GM12891 (cell line): Measurements from ENCODE around the gene SLC26A8.

Experiments used
- DNase-seq: peaks from one replicate; pipeline ENCODE4 v3.0.0; 2011; ENCODE audit warnings: low spot score; ENCODE audit not compliant: insufficient read length
- FAIRE-seq: peaks from 2 replicates; lab custom pipeline; 2011; peaks lifted over from hg19 to GRCh38; lab: Jason Lieb, UNC
- PAX5 ChIP-seq: IDR thresholded peaks from 2 replicates; pipeline ENCODE4 v1.6.1; 2011; ENCODE audit warnings: low read length, moderate library complexity, mild to moderate bottlenecking; ENCODE audit not compliant: insufficient read depth, severe bottlenecking
- POLR2A ChIP-seq: IDR thresholded peaks from 2 replicates; pipeline ENCODE4 v1.6.1; 2011; ENCODE audit warnings: low read depth, low read length, control low read depth
- POLR2AphosphoS5 ChIP-seq: IDR thresholded peaks from 2 replicates; pipeline ENCODE4 v1.6.1; 2011; ENCODE audit warnings: low read depth, low read length, control low read depth
- POU2F2 ChIP-seq: IDR thresholded peaks from 2 replicates; pipeline ENCODE4 v1.6.1; 2011; ENCODE audit warnings: low read depth, mild to moderate bottlenecking, control low read depth, low read length, moderate library complexity
- SPI1 ChIP-seq: IDR thresholded peaks from 2 replicates; pipeline ENCODE4 v1.6.1; 2011; ENCODE audit warnings: low read depth, low read length, control low read depth
- TAF1 ChIP-seq: IDR thresholded peaks from 2 replicates; pipeline ENCODE4 v1.6.1; 2011; ENCODE audit warnings: low read depth, low read length, control low read depth

SLC26A8 gene

GRCh38 chr6:36066817-36067216 lies 42.4 kb upstream of the SLC26A8 start:
- TF ChIP-seq POU2F2 = no peak
- TF ChIP-seq PAX5 = no peak
- no peak for TF ChIP-seq TAF1
- no peak for TF ChIP-seq POLR2AphosphoS5
- no peak for TF ChIP-seq SPI1
- TF ChIP-seq POLR2A = no peak
- DNase-seq (no peak), FAIRE-seq (no peak)

DNA sequence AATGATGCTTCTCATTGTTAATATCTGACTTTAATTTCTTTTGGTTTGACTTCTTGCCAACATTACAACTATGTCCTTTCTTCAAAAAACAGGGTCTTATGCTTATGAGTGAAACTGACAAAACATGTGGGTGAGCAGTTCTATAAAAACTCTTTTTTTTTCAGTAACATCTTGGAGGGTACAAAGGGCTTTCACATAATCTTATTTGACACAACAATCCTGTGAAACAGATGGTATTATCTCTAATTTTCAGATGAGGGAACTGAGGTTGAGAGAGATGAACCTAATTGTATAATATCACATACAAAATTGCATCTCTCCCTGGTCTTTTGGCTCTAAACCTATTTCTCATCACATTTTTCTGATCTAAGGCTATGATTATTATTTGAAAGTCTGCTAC lies 41.5 kb upstream of the SLC26A8 start:
- no peak for TF ChIP-seq POU2F2
- TF ChIP-seq PAX5 = no peak
- no peak for TF ChIP-seq TAF1
- no peak for TF ChIP-seq POLR2A
- TF ChIP-seq SPI1 = no peak
- no peak for TF ChIP-seq POLR2AphosphoS5
- FAIRE-seq (no peak), DNase-seq (no peak)

DNA sequence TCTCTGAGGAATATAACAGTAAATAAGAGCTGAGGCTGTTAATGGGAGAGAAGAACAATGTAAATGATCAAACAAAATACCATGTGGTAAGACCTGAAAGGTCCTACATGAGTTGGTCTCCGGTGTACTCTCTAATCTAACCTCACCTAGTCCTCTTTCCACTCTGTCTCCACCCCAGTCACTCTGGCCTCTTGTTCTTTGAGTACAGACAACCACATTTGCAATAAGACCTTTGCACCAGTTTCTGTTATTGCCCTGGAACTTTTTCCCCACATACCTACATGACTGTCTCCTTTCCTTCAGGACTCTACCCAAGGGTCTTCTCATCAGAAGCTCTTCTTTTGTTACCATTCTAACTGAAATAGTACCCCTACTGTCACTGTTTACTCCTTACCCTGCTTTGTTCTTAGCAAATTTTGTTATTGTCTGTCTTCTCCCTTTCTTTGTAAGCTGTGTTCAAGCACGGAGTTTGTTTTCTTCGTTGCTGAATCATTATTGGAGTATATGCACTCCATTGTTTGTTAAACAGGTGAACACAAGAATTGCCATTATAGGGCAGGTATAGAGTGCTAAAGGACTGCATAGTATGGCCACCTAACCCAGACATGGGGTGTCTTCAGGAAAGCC lies 40.4 kb upstream of the SLC26A8 start:
- DNase-seq = no peak
- no peak for FAIRE-seq

DNA sequence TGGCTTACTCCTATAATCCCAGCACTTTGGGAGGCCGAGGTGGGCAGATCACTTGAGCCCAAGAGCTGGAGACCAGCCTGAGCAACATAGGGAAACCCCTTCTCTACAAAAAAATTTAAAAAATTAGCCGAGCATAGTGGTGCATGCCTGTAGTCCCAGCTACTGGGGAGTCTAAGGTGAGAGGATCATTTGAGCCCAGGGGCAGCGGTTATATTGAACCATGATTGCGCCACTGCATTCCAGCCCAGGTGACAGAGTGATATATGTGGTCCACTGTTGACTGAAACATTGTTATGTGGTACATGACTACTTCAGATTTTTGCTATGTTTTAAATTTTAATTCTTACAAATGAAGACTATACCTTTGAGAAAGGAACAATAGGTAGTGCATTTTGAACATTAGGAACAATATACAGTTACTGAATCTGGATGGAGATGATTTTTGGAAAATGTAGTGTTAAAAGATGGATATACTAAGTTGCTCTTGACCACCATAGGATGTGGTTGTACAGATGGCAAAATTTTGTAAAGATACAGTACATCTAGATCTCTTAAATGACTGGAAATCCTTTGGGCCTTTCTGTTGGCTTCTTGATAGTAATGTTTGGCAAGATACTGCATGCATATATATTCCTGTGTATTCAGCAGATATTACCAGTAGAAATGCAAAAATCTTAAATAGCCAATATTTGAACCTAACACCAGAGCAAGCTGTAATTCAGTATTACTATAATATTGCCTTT lies 39.0 kb upstream of the SLC26A8 start:
- DNase-seq (no peak), FAIRE-seq (no peak)
- TF ChIP-seq POLR2A (no peak), SPI1 (no peak), PAX5 (no peak)

More for the DNA sequence above, 40.4 kb upstream of the SLC26A8 start:
- TF ChIP-seq SPI1 = no peak
- no peak for TF ChIP-seq TAF1
- no peak for TF ChIP-seq POLR2AphosphoS5
- no peak for TF ChIP-seq POLR2A
- TF ChIP-seq PAX5 = no peak
- TF ChIP-seq POU2F2 = no peak

GRCh38 chr6:36062247-36062646 lies 37.8 kb upstream of the SLC26A8 start:
- TF ChIP-seq SPI1 = no peak
- no peak for TF ChIP-seq PAX5
- no peak for TF ChIP-seq POU2F2
- TF ChIP-seq TAF1 = no peak
- TF ChIP-seq POLR2AphosphoS5 = no peak
- TF ChIP-seq POLR2A = no peak
- no peak for FAIRE-seq
- DNase-seq = no peak

DNA sequence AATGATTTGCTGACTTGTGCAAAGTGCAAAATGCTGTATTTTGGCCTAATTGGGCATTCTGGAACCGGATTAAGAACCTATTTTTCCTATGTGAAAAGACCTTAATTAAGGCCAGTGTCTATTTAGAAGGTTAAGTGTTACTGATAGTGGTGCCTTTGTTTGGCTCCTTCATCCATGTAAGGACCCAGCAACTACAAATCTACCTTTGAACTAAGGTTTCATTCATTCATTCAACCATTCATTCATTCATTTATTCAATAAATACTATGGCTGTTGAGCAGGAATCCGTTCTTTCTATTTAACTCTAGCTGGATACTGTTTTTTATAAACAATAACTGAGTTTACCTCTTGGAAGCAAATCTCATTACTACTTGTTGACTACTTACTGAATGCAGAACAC lies 36.8 kb upstream of the SLC26A8 start:
- FAIRE-seq = no peak
- TF ChIP-seq TAF1 = no peak
- no peak for TF ChIP-seq POLR2A
- no peak for TF ChIP-seq PAX5
- no peak for TF ChIP-seq SPI1
- TF ChIP-seq POLR2AphosphoS5 = no peak
- TF ChIP-seq POU2F2 = no peak
- no peak for DNase-seq

GRCh38 chr6:36056178-36056577 lies 31.7 kb upstream of the SLC26A8 start:
- DNase-seq (no peak), FAIRE-seq (no peak)
- TF ChIP-seq PAX5 (no peak), TAF1 (no peak), POU2F2 (no peak), POLR2AphosphoS5 (no peak), POLR2A (no peak), SPI1 (no peak)

- FAIRE-seq (no peak), DNase-seq (no peak)
- TF ChIP-seq PAX5 = no peak
- no peak for TF ChIP-seq POLR2A
- no peak for TF ChIP-seq TAF1
- TF ChIP-seq SPI1 = no peak
Measured at GRCh38 chr6:36054956-36055355, 30.5 kb upstream of the SLC26A8 start.

DNA sequence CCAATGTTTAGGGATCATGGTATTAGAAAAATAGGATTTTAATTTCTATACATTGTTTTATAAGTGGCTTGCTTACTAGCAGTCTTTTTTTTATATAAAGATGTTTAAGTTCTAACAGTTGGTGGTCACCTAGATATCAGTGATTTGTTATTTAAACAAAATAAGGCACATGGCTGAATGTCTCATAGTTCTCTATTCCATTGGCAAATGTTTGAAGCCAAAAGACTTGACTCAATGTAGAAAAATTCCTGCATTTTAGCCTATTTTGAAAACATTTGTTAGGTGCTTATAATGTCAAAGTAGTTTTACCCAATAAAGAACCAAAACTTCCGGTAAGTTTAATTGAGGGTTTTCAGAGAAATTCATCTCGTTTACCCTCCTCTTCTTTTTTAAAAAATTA lies 30.0 kb upstream of the SLC26A8 start:
- TF ChIP-seq TAF1 (no peak), POU2F2 (no peak), PAX5 (no peak), SPI1 (no peak), POLR2A (no peak), POLR2AphosphoS5 (no peak)
- no peak for FAIRE-seq
- no peak for DNase-seq

- DNase-seq (no peak), FAIRE-seq (no peak)
- TF ChIP-seq PAX5 (no peak), TAF1 (no peak), POLR2AphosphoS5 (no peak), POLR2A (no peak), SPI1 (no peak), POU2F2 (no peak)
Measured at GRCh38 chr6:36053878-36054277, 29.4 kb upstream of the SLC26A8 start.
